ENCODE data around the gene MIPOL1.
A peak's percentile ranks its signal among the peaks of the same experiment; 100 is the strongest.

Gene MIPOL1

DNA sequence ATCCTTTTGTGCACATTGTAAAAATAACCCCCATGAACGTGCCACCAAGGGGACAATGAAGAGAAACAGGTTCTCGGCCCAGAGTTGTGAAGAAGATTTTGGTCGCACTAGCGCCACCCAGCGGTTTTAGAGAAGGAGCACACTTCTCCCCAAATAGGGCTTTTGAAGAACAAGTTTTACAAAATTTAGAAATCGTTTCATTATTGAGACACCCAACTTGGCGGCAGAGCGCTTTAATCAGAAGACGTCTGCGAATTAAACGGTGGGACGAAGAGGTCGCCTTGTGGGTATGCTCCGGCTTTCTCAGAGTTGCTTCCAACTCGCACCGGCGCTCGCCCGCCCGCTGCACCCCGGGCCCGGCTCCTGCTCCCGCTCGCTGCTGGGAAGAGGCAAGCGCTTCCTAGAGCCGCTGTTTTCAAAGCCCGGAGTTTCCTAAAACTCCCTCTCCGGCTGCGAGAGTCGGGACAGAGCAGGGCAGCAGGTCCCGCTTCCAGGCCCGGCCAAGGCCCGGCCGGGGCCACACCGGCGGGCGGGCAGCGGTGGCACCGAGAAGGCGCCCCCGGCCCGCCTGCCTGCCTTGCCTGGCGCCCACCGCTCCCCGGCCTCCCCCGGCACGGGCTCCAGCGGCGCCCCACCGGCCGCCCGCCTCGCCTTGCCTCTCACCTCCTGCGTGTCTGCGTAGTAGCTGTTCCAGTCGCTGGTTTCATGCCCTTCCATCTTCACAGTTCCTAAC lies 396.7 kb downstream of the MIPOL1 start:
- TF ChIP-seq, protein P1, sequence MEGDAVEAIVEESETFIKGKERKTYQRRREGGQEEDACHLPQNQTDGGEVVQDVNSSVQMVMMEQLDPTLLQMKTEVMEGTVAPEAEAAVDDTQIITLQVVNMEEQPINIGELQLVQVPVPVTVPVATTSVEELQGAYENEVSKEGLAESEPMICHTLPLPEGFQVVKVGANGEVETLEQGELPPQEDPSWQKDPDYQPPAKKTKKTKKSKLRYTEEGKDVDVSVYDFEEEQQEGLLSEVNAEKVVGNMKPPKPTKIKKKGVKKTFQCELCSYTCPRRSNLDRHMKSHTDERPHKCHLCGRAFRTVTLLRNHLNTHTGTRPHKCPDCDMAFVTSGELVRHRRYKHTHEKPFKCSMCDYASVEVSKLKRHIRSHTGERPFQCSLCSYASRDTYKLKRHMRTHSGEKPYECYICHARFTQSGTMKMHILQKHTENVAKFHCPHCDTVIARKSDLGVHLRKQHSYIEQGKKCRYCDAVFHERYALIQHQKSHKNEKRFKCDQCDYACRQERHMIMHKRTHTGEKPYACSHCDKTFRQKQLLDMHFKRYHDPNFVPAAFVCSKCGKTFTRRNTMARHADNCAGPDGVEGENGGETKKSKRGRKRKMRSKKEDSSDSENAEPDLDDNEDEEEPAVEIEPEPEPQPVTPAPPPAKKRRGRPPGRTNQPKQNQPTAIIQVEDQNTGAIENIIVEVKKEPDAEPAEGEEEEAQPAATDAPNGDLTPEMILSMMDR (conservative IDR thresholded peaks at IDR 0.05), result peak; percentile 85
- H3K27ac ChIP-seq, result peak overlapping the region; percentile 100

DNA sequence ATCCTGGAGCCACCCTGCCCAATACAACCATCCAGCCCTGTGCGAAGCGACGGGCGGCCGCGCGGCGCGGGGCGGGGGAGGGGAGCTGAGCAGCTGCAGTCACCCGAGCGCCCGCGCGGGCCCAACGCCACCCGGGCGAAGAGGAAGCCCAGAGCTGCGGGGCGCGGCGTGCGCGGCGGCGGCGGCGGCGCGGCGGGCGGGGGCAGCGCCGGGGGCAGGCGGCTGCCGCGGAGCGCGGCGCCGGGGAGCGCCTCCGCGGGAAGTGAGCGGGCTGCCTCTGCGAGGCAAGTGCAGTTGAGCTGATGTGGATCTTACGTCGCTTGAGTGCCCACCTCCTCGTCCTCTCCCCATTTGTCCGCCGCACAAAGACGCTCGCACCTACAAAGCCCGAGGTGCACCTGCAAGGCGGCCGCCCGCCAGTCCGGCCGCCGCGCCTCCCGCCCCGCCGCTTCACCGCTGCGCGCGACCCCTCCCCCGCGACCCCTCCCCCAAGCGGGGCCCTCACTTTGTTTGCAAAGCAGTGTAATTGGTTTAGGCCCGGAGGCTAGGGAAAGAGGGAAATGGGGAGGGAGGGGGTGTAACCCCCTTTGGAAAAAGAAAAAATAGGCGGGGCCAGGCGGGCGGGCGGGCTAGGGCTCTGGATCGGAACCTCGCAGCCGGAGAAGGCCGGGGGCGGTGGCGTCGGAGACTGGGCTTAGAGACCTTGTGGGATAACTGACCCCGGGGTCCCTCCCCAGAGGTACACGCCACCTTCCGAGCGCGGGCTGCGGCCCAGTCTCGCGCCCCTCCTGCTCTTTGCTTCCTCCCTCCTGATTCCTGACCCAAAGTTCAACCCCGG lies 397.5 kb downstream of the MIPOL1 start, which contains the start of the genes FOXA1 and TTC6:
Gene FOXA1, minus strand, starts transcription at position 279 of the 838 bp plus-strand sequence. Its CDS starts 277 bp downstream, at position 2.
Gene TTC6, plus strand, starts transcription at position 659 of the 838 bp plus-strand sequence. CDS start 26,436 bp downstream, outside the sequence.
- peak within 1 kb of the TSS; percentile 100 for H3K27ac ChIP-seq
- TF ChIP-seq, protein P1 (conservative IDR thresholded peaks at IDR 0.05), result no peak

DNA sequence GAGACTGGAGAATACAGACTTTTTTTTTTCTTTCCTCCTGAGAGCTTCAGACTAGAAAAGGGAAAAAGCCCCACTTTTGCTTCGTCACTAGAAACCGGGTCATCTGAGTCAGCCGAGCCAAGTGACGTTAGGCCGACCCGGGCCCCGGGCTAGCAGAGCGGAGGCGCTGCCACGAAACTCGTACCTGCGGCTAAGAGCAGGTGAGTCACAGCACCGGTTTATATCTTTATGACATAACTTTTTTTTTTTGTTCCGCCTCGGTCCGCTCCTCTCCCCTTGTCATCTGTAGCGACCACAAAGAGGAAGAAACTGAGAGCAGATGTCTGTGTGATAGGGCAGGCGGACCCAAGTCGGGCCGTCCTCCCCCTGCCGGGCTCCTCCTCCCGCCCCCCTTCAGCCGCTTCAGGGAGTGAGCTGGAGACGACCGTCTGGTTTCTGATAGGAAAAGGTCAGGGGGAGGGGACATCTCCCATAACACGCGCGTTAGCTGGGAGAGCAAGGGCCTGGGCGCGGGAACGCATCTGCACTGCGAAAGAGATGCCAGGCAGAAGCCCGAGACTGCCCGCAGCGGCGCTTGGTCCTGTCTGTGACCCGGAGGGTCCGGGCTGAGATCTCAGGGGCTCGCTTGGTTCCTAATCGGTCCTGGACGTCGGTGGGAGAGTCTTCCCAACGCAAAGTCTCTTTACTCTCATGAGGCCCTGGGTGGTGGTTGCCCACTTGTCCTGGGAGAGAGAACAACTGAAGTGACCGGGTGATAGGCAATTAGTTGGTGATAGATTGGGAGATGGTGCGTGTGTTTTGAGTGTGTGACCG lies 398.3 kb downstream of the MIPOL1 start:
- TF ChIP-seq, protein P1 (conservative IDR thresholded peaks at IDR 0.05), result no peak
- peak overlapping the region; percentile 100 for H3K27ac ChIP-seq

DNA sequence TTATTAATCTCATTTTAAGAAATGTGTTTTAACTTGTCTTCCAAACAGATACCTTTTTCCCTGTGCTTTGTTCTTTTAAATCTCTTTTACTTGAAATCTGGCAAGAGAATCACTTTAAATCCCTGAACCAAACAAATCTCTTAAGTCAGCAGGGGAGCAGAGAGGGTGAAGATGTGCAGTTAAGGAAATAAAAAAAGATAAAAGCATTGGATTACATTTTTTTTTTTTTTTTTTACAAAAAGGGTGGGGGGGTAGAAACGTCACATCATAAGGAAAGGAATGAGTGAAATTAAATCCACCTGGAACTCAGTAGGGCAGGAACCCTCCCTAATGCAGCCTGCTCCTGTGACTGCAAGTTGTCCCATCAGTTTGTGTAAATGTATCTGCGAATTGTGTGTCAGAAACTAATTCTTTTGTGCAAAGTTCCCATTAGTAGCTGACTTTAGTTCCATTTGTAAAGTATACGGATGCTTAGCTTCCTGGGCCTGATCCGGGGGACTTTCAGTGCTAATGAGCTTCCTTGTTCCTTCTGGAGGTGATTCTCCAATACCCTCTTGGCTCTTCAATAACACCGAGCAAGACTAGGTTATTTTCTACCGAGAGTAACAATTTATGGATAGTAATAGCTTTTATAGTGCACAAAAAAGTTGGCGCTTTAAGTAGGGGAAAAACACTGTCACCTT lies 399.2 kb downstream of the MIPOL1 start:
- TF ChIP-seq, protein P1 (conservative IDR thresholded peaks at IDR 0.05), result no peak
- H3K27ac ChIP-seq, result peak overlapping the region; percentile 100

DNA sequence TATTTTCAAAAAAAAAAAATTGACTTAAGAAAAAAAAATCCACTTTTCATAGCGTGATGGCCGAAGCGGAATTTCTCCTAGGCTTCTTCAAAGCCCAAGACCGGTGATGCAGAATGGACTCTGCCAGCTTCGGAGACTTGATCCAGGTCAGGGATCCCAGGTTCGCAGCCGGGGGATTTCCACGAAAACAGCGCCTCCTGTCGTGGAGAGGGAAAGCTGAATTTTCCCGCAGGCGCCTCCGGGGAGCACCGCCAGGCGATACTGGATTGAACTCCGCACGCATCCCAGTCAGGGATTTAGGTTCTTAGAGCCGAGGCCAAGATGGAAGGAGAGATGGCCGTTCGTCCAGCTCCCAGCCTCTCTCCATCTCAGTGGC lies 399.8 kb downstream of the MIPOL1 start:
- TF ChIP-seq, protein P1 (conservative IDR thresholded peaks at IDR 0.05), result peak; percentile 77
- H3K27ac ChIP-seq, result peak overlapping the region; percentile 100

DNA sequence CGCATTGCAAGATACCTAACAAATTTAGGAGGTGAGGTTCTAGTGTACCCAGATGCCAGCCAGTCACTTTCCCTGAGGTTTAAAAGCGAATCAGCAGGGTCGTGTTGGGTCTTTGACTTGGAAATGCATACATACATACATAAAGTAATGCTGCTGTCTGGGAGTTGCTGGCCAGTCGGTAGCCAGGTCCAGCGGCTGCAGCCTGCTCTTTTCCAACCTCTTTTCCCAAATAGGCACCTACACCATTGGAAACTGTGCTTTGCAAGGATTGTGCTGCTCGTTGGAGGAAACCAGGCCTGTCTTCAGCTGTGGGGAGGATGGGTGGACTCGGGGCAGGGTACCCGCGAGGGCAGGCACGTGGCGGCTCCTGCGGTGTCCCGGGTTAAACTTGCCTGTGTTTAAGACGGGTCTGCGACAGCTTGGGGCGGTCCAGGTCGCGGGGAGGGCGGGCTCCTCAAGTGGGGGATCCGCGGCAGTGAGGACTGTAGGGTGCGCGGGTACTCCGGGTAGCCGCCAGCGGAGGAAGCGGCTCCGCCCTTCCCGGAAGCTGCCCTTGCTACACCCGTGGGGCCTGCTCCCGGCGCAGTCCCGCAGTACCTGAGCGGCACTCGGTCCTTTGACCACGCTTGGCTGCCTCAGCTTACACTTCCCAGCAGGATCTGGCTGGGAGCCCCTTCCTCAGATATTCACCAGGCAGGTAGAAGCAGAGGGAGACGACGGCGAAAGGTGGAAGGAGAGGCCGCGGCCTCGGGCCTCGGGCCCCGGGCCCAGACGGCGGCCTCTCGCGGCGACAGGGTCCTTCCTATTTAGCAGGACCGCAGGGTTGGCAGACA lies 400.4 kb downstream of the MIPOL1 start:
- TF ChIP-seq, protein P1 (conservative IDR thresholded peaks at IDR 0.05), result peak; percentile 47
- H3K27ac ChIP-seq, result peak overlapping the region; percentile 100

Measured in VCaP (cell line).